ENCODE data around the gene DNAAF2.

Gene DNAAF2

GRCh38 chr14:49579841-49580240 is 55.2 kb downstream of the DNAAF2 start:
- TF ChIP-seq CTCF (IDR thresholded peaks at IDR 0.05; ENCODE audit: extremely low read depth, insufficient read depth, missing control alignments): no peak
- in situ Hi-C loops (cut with MboI; ENCODE audit: low pct_unique_long_range_greater_than_20kb, low sequenced_read_pairs, unreplicated experiment): no loop called here
- no peak for DNase-seq (ENCODE audit: low spot score)

- in situ Hi-C loops (cut with MboI; ENCODE audit: low pct_unique_long_range_greater_than_20kb, low sequenced_read_pairs, unreplicated experiment): no loop called here
- DNase-seq (ENCODE audit: low spot score): no peak
- no peak for TF ChIP-seq CTCF (IDR thresholded peaks at IDR 0.05; ENCODE audit: extremely low read depth, insufficient read depth, missing control alignments)
Measured at GRCh38 chr14:49578141-49578540, 56.9 kb downstream of the DNAAF2 start.

All from GM13977 (cell line).